ENCODE data around the gene TBL1X. TPM values are rescaled to one million over a fixed set of nuclear protein-coding genes. Genes with fewer than 3 reads are reported as not detected.
A peak's percentile ranks its signal among the peaks of the same experiment; 100 is the strongest.

Gene TBL1X
- total RNA-seq (2012; rRNA removed) (20.8 and 21.1 TPM in 2 replicates), polyA plus RNA-seq (2012; rRNA removed) (11.5 and 16.2 TPM in 2 replicates), Bru-seq, nascent RNA (percentile 86 among the genes with signal in this experiment), BruChase-seq, experiment 1, labeled RNA remaining after a 6-hour chase (percentile 81 among the genes with signal in this experiment), BruChase-seq, experiment 2, labeled RNA remaining after a 2-hour chase (percentile 82 among the genes with signal in this experiment)
- 11.7 and 12.3 TPM in 2 replicates for polyA plus RNA-seq (2012; cell fraction: cytosol; rRNA removed)
- polyA plus RNA-seq (2012; cell fraction: nucleus; rRNA removed; ENCODE audit: low replicate concordance): 18.6 and 30.7 TPM in 2 replicates
- long read RNA-seq, full-length matches to known transcripts: 19 of 47 reads
- long read RNA-seq, partial matches to known transcripts: 5 of 47 reads
- long read RNA-seq, other reads (novel, unspliced or antisense): 23 of 47 reads

- H2BK5ac ChIP-seq (ENCODE audit: low read depth, low read length, poor library complexity, severe bottlenecking): peak within 1 kb of the TSS; percentile 81
- peak within 1 kb of the TSS; percentile 14; the same call in 1 of the 2 replicates for H3K18ac ChIP-seq (ENCODE audit: low read depth, low read length)
- WGBS, 2 experiments (ENCODE audit: extremely low coverage in 2 of 2, insufficient read length in 1 of 2): 3% methylated on average over 26 of the region's 99 CpGs; no CpG with 5 or more reads in 1 of the 2 experiments
- peak within 1 kb of the TSS; percentile 76; the same call in 1 of the 2 replicates for H2BK120ac ChIP-seq (ENCODE audit: low read depth, low read length)
- H3K4me3 ChIP-seq (ENCODE audit: insufficient read depth, low read depth, low read length): peak within 1 kb of the TSS; percentile 60
- H3K4me2 ChIP-seq (ENCODE audit: low read depth, low read length): peak within 1 kb of the TSS; percentile 99
- peak; percentile 69 for ATAC-seq (ENCODE audit: low read depth)
- H4K20me1 ChIP-seq (ENCODE audit: insufficient read depth, low read length): peaks cover 12% of the 10 kb centered on the region
- H3K14ac ChIP-seq (replicated peaks; ENCODE audit: low read depth, low read length): no peak within 1 kb of the TSS; the same call in 1 of the 2 replicates
- H4K8ac ChIP-seq (ENCODE audit: low read depth in 2 of 2, low read length in 2 of 2): peak within 1 kb of the TSS; percentile 50 to 57; a peak in 1 of 4 replicates
- H3K36me3 ChIP-seq (ENCODE audit: control insufficient read depth, insufficient read depth, low read length): peaks cover under 1% of the 10 kb centered on the region
- H4K91ac ChIP-seq (ENCODE audit: insufficient read depth, low read depth, low read length): peak within 1 kb of the TSS; percentile 32
- POLR2A ChIA-PET (ENCODE audit: unreplicated experiment): no interaction called here
- no peak within 1 kb of the TSS for H3K23ac ChIP-seq (ENCODE audit: low read depth, low read length)
- peak within 1 kb of the TSS; percentile 60 for H2BK20ac ChIP-seq (ENCODE audit: low read depth, low read length)
- no peaks in the 10 kb centered on the region for H3K27me3 ChIP-seq (ENCODE audit: control insufficient read depth, insufficient read depth, low read length)
- H2AFZ ChIP-seq (replicated peaks; ENCODE audit: low read length, poor library complexity): peak within 1 kb of the TSS; percentile 72
- no peak within 1 kb of the TSS for H4K5ac ChIP-seq (ENCODE audit: low read depth, low read length)
- no peaks in the 10 kb centered on the region for H3K9me3 ChIP-seq (ENCODE audit: control insufficient read depth, insufficient read depth, low read length)
- H2AK9ac ChIP-seq (replicated peaks; ENCODE audit: low read depth, low read length, poor library complexity): peak within 1 kb of the TSS; percentile 84
- H2AK5ac ChIP-seq (ENCODE audit: low read depth, low read length): peak within 1 kb of the TSS; percentile 35; the same call in 1 of the 2 replicates
- no peaks in the 10 kb centered on the region for H3K9me1 ChIP-seq (ENCODE audit: insufficient read depth, low read length)
- no TSS peak for BruUV-seq (replicated peaks)
- peak within 1 kb of the TSS; percentile 94 for H3K9ac ChIP-seq (ENCODE audit: low read depth, low read length)
- H3K4ac ChIP-seq (ENCODE audit: low read depth, low read length): peak within 1 kb of the TSS; percentile 83
- peak within 1 kb of the TSS; percentile 86 for H3K27ac ChIP-seq (ENCODE audit: insufficient read depth, low read length)
- peak; percentile 19 for DNase-seq
- dilution Hi-C loops (cut with HindIII; ENCODE audit: low sequenced_read_pairs, unreplicated experiment): no loop called here
- CTCF ChIA-PET: no interaction called here
- H2BK15ac ChIP-seq (ENCODE audit: low read depth, low read length): no peak within 1 kb of the TSS
- in situ Hi-C loops (cut with MboI; ENCODE audit: low sequenced_read_pairs): loop anchor here (25.0 kb wide), 1 partner anchor 502 kb away; no protein-coding TSS in a partner anchor
- no peak within 1 kb of the TSS for H3K56ac ChIP-seq (ENCODE audit: extremely low read depth, insufficient read depth, low read length)
- intact Hi-C loops (cut with micrococcal nuclease): loop anchor here (5.0 kb wide), 3 partner anchors 218 to 647 kb away; no protein-coding TSS in a partner anchor
- peaks cover 3% of the 10 kb centered on the region; the same call in 1 of the 2 replicates for H3K4me1 ChIP-seq (ENCODE audit: control insufficient read depth, insufficient read depth, low read length)
- H3K79me1 ChIP-seq (ENCODE audit: low read depth in 1 of 2, low read length in 2 of 2): peaks cover 4 to 14% of the 10 kb centered on the region in 2 experiments; a peak in 2 of 4 replicates
- no peak for TF ChIP-seq RCOR1 (IDR thresholded peaks at IDR 0.05; ENCODE audit: insufficient replicate concordance, low read length)
- TF ChIP-seq CTCF (conservative IDR thresholded peaks at IDR 0.05; ENCODE audit: low read depth, low read length): no peak
- TF ChIP-seq FOS (IDR thresholded peaks at IDR 0.05; ENCODE audit: low read depth, low read length): no peak
- no peak for TF ChIP-seq SMC3 (IDR thresholded peaks at IDR 0.05; ENCODE audit: low read depth, low read length)
- TF ChIP-seq RFX5 (IDR thresholded peaks at IDR 0.05; ENCODE audit: low read depth, low read length): no peak
- no peak for TF ChIP-seq POLR2A (IDR thresholded peaks at IDR 0.05; ENCODE audit: low read depth, low read length)
- no peak for TF ChIP-seq CEBPB (IDR thresholded peaks at IDR 0.05; ENCODE audit: low read depth, low read length)
- TF ChIP-seq BHLHE40 (IDR thresholded peaks at IDR 0.05; ENCODE audit: low read depth, low read length): no peak
- no peak for TF ChIP-seq ELK1 (IDR thresholded peaks at IDR 0.05; ENCODE audit: borderline replicate concordance, low read depth, low read length)
- TF ChIP-seq NFE2L2 (IDR thresholded peaks at IDR 0.05; ENCODE audit: low read depth, low read length): no peak
- TF ChIP-seq, protein P1, sequence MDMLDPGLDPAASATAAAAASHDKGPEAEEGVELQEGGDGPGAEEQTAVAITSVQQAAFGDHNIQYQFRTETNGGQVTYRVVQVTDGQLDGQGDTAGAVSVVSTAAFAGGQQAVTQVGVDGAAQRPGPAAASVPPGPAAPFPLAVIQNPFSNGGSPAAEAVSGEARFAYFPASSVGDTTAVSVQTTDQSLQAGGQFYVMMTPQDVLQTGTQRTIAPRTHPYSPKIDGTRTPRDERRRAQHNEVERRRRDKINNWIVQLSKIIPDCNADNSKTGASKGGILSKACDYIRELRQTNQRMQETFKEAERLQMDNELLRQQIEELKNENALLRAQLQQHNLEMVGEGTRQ (IDR thresholded peaks at IDR 0.05; ENCODE audit: low read depth, low read length): no peak
Measured at GRCh38 chrX:9464435-9465371, at the start of gene TBL1X. Gene TBL1X (plus strand): TSS chrX:9465058. CDS start chrX:9653587, 188,529 bp downstream.

Measured in IMR-90 (cell line).